NCI-H187 treated with DMSO at 0.1 percent for 48 hours (cell line): Measurements from ENCODE around the gene LPP.

Experiments
- DNase-seq: peaks from one replicate; lab custom pipeline; 2025; lab: John Stamatoyannopoulos, UW

The LPP gene

GRCh38 chr3:188274249-188274915 lies 120.4 kb downstream of the LPP start:
- no peak for DNase-seq

- DNase-seq, result no peak
Observed at GRCh38 chr3:188276375-188276774, 122.4 kb downstream of the LPP start.

DNA sequence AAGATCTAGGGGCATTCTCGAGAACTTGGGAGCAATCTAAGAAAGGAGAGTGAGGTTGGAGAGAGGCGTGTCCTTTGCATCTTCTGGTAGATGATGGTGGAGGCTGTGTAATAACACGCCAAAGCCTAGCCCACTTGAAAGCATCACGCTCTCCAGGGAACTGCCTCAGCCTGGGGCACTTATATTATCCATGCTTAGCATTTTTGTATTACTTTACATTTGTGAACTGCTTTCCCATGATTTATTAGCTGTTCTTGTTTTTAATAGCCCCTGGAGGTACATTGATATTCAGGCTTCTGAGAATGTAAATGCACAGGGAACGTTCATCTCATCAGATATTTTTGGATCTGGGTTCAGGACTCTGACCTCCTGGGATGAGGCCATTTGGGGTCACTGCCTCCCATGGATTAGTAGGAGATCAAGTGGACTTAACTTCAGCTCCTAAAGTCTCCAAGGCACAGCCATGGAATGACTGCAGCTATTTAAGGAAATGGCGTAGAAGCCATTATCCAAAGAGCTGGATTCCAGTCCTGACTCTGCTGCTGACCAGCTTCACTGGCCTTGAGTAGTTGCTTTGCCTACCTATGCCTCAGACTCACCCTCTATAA lies 124.9 kb downstream of the LPP start:
- peak; percentile 6 for DNase-seq

GRCh38 chr3:188279502-188280335 lies 125.8 kb downstream of the LPP start:
- no peak for DNase-seq

DNA sequence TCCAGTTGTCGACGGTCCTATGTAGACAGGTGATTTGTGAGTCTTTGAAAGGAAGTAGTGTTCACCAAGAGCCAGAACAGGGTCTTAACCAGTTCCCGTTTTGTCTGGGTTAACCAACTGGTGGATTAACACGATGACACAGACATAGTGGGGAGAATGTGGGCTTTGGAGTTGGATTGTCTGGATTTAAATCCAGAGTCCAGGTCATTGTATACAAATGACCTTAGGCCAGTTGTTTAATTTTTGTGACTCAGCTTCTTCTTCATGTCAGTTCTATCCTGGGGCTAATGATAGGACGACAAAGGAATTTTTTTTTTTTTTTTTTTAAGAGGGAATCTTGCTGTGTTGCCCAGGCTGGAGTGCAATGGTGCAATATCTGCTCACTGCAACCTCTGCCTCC lies 126.7 kb downstream of the LPP start:
- DNase-seq, result no peak

- no peak for DNase-seq
Observed at GRCh38 chr3:188282871-188283270, 128.9 kb downstream of the LPP start.

GRCh38 chr3:188283347-188283746 lies 129.4 kb downstream of the LPP start:
- no peak for DNase-seq

- DNase-seq, result no peak
Observed at GRCh38 chr3:188284455-188285212, 130.7 kb downstream of the LPP start.

GRCh38 chr3:188286087-188286513 lies 132.1 kb downstream of the LPP start:
- no peak for DNase-seq

DNA sequence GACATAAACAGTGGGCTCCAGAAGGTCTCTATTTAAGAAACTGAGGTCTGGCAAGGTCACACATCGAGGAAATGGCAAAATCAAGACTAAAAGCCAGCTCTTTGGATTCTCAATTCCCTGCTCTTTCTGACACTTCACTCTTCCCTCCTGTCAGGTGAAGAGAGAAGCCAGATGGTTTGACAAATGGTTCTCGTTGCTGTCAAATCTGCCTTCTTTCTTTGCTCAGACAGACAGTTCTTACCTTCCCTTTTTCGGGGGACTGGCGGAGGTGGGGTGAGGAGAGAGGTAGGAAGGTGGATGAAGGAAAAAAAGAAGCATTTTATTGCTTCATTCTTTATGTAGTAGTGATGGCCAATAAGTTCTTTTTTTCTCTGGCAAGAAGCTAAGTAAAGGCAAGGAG lies 133.4 kb downstream of the LPP start:
- no peak for DNase-seq

DNA sequence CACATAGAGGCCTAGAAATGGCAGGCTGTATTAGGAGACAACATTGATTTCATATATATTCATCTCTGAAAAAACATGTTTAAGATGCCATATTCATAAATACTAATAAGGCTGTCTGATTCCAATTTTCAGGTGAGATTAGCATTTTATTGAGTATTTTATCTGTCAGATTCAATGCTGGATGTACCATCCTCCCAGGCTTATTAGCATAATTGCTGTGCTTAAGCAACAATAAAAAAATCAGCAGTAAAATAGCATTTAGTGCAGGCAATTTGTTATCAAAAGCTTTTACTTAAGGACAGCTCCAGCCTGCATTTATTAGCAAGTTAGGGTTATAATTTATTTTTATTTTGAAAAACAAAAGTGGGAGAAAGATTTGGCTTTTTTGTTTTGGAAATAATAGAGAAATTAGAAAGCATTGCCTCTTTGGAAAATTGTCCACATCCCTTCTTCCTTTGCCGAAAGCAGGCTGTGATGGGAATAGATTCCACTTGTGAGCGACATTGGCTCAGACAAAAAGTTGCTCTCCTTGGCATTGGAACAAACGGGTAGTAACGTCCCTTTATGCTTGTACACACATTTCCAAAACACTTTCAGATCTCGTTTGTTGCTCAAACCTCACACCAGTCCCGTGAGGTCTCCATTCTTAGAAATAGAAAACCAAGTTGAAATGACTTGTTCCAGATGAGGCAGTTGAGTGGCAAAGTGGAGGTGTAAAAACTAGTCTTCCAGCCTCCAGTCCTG lies 134.0 kb downstream of the LPP start:
- DNase-seq, result no peak

- no peak for DNase-seq
Observed at GRCh38 chr3:188292251-188292650, 138.3 kb downstream of the LPP start.

GRCh38 chr3:188292827-188293226 lies 138.9 kb downstream of the LPP start:
- DNase-seq, result no peak

DNA sequence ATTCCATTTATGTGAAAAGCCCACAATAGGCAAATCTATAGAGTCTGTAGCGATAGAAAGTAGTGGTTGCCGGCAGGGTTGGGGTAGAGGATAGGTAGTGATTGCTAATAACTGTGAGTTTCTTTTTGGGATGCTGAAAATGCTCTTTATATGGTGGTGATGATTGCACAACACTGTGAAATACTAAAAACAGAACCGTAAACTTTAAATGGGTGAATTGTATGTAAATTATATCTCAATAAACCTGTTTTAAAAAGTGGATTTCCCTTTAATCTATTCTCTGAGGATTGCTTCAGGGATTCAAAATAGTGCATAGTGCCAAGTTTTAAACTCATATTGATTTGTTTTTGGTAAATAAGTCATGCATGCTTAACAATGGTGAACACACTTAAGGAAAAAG lies 140.2 kb downstream of the LPP start:
- no peak for DNase-seq

DNA sequence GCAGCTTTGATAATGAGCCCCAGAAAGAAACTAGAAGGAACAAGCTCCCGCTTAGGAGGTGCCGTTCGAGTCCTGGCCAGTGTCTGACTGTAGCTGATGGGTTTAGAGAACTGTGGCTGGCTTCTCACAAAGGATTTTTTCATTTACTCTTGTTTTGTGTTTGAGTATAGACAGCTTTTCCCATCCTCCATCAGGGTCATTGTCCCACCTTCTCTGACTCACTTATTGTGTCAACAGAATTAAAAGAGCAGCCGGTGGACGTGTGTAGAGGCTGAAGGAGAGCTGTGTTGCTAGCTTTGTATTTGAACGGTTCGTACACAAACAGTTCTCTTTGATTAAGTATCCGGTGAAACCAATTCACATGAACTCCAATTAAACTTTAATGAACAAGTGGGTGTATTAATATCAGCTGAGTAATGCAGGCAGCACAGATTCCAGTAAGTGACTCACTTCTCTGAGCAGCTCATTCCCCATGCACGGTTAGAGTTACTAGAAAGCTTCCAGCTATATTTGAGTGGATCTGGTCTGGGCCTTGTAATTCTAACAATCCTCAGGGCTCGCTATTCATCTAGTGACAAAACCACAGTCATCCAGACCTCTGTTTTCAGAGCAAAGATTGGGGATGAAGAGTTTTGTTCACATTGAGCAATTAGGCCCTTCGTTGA lies 141.0 kb downstream of the LPP start:
- no peak for DNase-seq

- DNase-seq, result no peak
Observed at GRCh38 chr3:188295876-188296275, 141.9 kb downstream of the LPP start.

DNA sequence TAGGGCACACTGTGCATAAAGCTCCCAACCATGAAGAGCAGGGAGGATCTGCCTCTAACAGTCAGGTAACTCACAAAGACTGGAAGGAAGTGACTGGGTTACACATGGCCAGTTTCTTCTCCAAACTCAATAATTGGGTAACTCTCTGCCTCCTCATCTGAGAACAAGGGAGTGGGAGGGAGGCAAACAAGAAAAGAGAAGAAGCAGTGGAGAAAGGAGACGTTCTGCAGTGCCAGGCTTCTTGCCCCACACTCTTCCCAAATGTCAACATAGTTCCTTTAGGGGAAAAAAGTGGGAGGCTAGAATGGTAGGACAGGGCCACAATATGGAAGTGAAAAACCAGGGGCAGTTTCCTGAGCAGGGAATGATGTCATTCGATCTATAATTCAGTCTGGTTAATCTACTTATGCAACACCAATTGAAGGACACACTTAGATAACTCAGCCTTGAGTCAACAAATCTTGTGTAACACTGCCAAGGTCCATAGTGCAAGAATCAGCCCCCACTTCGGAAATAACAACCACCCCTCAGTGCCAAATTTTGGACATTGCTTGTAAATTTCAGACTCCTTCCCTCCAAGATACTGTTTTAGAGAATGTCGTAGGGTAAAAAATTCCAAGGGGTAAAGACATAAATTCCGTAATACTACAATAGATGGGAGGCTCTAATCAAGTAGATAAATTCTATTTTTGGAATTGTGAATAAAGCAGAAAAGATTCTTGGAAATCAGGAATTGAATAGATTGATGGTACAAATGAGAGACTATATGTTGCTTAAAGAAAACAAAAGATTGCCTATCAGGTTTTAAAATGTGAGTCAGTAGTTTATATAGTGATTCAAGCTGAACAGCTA lies 143.0 kb downstream of the LPP start:
- no peak for DNase-seq

- no peak for DNase-seq
Observed at GRCh38 chr3:188298585-188298984, 144.6 kb downstream of the LPP start.

- no peak for DNase-seq
Observed at GRCh38 chr3:188299068-188299467, 145.1 kb downstream of the LPP start.

- DNase-seq, result no peak
Observed at GRCh38 chr3:188299708-188300107, 145.8 kb downstream of the LPP start.
